H9 (cell line): ENCODE measurements around the gene ALCAM. TPM values are rescaled to one million over a fixed set of nuclear protein-coding genes. Genes with fewer than 3 reads are reported as not detected.

Source experiments
- DNase-seq: peaks from one replicate; pipeline ENCODE4 v3.0.0-alpha.2; 2017
- H2AFZ ChIP-seq: one replicate; pipeline ENCODE4 v1.6.1; 2013; ENCODE audit warnings: mild to moderate bottlenecking, low read length, control low read depth, moderate library complexity
- H2AK5ac ChIP-seq: 2 replicates; pipeline ENCODE4 v1.6.1; 2013; ENCODE audit warnings: low read length, control low read depth, mixed read lengths; ENCODE audit not compliant: insufficient read length
- H2BK120ac ChIP-seq: one replicate; pipeline ENCODE4 v1.6.1; 2013; ENCODE audit warnings: low read depth, mild to moderate bottlenecking, low read length, control low read depth, inconsistent platforms; ENCODE audit not compliant: poor library complexity, severe bottlenecking
- H2BK12ac ChIP-seq: 2 replicates; pipeline ENCODE4 v1.6.1; 2013; ENCODE audit warnings: low read length, control low read depth, mixed read lengths, low read depth; ENCODE audit not compliant: insufficient read length
- H2BK15ac ChIP-seq: 2 replicates; pipeline ENCODE4 v1.6.1; 2013; ENCODE audit warnings: low read depth, low read length, control low read depth
- H2BK20ac ChIP-seq: one replicate; pipeline ENCODE4 v1.6.1; 2013; ENCODE audit warnings: low read depth, mild to moderate bottlenecking, low read length, control low read depth, inconsistent platforms; ENCODE audit not compliant: poor library complexity, severe bottlenecking
- H2BK5ac ChIP-seq: 2 replicates; pipeline ENCODE4 v1.6.1; 2013; ENCODE audit warnings: low read length, control low read depth, mixed read lengths; ENCODE audit not compliant: insufficient read length
- H3K14ac ChIP-seq: 2 replicates; pipeline ENCODE4 v1.6.1; 2013; ENCODE audit warnings: low read length, control low read depth; ENCODE audit not compliant: insufficient read depth
- H3K18ac ChIP-seq: 2 replicates; pipeline ENCODE4 v1.6.1; 2013; ENCODE audit warnings: low read depth, mild to moderate bottlenecking, mixed read lengths, low read length, control low read depth; ENCODE audit not compliant: insufficient read length
- H3K23ac ChIP-seq: 2 replicates; pipeline ENCODE4 v1.6.1; 2013; ENCODE audit warnings: low read length, control low read depth, mixed read lengths, low read depth; ENCODE audit not compliant: insufficient read length
- H3K23me2 ChIP-seq: 2 replicates; pipeline ENCODE4 v1.6.1; 2013; ENCODE audit warnings: low read depth, mild to moderate bottlenecking, mixed read lengths, low read length, control low read depth; ENCODE audit not compliant: insufficient read length, poor library complexity, severe bottlenecking
- H3K27ac ChIP-seq: 2 replicates; pipeline ENCODE4 v1.5.1; 2013; ENCODE audit warnings: low read length, control low read depth, mixed read lengths, low read depth; ENCODE audit not compliant: insufficient read length
- H3K27me3 ChIP-seq: 2 replicates; pipeline ENCODE4 v1.6.1; 2013; ENCODE audit warnings: low read length, control low read depth, inconsistent platforms; ENCODE audit not compliant: insufficient read depth
- H3K4ac ChIP-seq: 2 replicates; pipeline ENCODE4 v1.6.1; 2013; ENCODE audit warnings: low read depth, mild to moderate bottlenecking, control low read depth, inconsistent platforms, low read length, moderate library complexity
- H3K4me1 ChIP-seq: 2 replicates; pipeline ENCODE4 v1.6.1; 2013; ENCODE audit warnings: low read length, control low read depth, inconsistent platforms; ENCODE audit not compliant: insufficient read depth
- H3K4me2 ChIP-seq: 2 replicates; pipeline ENCODE4 v1.6.1; 2013; ENCODE audit warnings: low read length, control low read depth, mixed read lengths; ENCODE audit not compliant: insufficient read length, insufficient read depth
- H3K56ac ChIP-seq: 2 replicates; pipeline ENCODE4 v1.6.1; 2013; ENCODE audit warnings: low read depth, mild to moderate bottlenecking, mixed read lengths, low read length, control low read depth; ENCODE audit not compliant: insufficient read length
- H3K79me1 ChIP-seq: 2 replicates; pipeline ENCODE4 v1.6.1; 2013; ENCODE audit warnings: low read depth, mild to moderate bottlenecking, moderate library complexity, low read length, control low read depth, inconsistent platforms; ENCODE audit not compliant: insufficient read depth, poor library complexity, severe bottlenecking
- H3K79me2 ChIP-seq: 2 replicates; pipeline ENCODE4 v1.6.1; 2013; ENCODE audit warnings: low read length, control low read depth, inconsistent platforms; ENCODE audit not compliant: insufficient read depth
- H3K9ac ChIP-seq: 2 replicates; pipeline ENCODE4 v1.6.1; 2013; ENCODE audit warnings: low read length, control low read depth, mixed read lengths; ENCODE audit not compliant: insufficient read length; ENCODE audit errors: extremely low read depth
- H3K9me3 ChIP-seq: one replicate; pipeline ENCODE4 v1.6.1; 2013; ENCODE audit warnings: low read depth, low read length, inconsistent platforms; ENCODE audit not compliant: control insufficient read depth
- H3T11ph ChIP-seq: one replicate; pipeline ENCODE4 v1.6.1; 2013; ENCODE audit warnings: mild to moderate bottlenecking, low read length, control low read depth, inconsistent platforms
- H4K20me1 ChIP-seq: one replicate; pipeline ENCODE4 v1.6.1; 2013; ENCODE audit not compliant: control insufficient read depth, insufficient read length, insufficient read depth
- H4K5ac ChIP-seq: 2 replicates; pipeline ENCODE4 v1.6.1; 2013; ENCODE audit warnings: low read depth, mild to moderate bottlenecking, mixed read lengths, low read length, control low read depth; ENCODE audit not compliant: insufficient read length
- H4K8ac ChIP-seq: replicated peaks from 2 replicates; pipeline ENCODE4 v1.6.1; 2013; ENCODE audit warnings: low read length, control low read depth, mixed read lengths, low read depth; ENCODE audit not compliant: insufficient read length
- H4K91ac ChIP-seq: 2 replicates; pipeline ENCODE4 v1.6.1; 2013; ENCODE audit warnings: low read depth, mild to moderate bottlenecking, moderate library complexity, mixed read lengths, low read length, control low read depth; ENCODE audit not compliant: insufficient read length
- H3K27ac Mint-ChIP-seq, 3 experiments: 2 replicates in 2 of 3; 3 replicates in 1 of 3; pipeline ENCODE4 v1.8.0; 2020 to 2021; ENCODE audit warnings: mixed read lengths in 3 of 3, mild to moderate bottlenecking in 1 of 3, moderate library complexity in 1 of 3
- H3K27me3 Mint-ChIP-seq: 2 replicates; pipeline ENCODE4 v1.8.0; 2021; ENCODE audit warnings: low read depth, mild to moderate bottlenecking, moderate library complexity, mixed read lengths
- H3K36me3 Mint-ChIP-seq, 3 experiments: 2 replicates in 2 of 3; 3 replicates in 1 of 3; pipeline ENCODE4 v1.8.0; 2020 to 2021; ENCODE audit warnings: low read depth in 3 of 3, mixed read lengths in 3 of 3; ENCODE audit not compliant: insufficient read depth in 1 of 3
- H3K4me1 Mint-ChIP-seq, 2 experiments: 2 replicates each; pipeline ENCODE4 v1.8.0; 2020; ENCODE audit warnings: mixed read lengths in 2 of 2
- H3K4me3 Mint-ChIP-seq, 2 experiments: 2 replicates in 1 of 2; 3 replicates in 1 of 2; pipeline ENCODE4 v1.8.0; 2020 to 2021; ENCODE audit warnings: mild to moderate bottlenecking in 2 of 2, mixed read lengths in 2 of 2, moderate library complexity in 1 of 2
- H3K9me3 Mint-ChIP-seq, 2 experiments: 2 replicates in 1 of 2; 3 replicates in 1 of 2; pipeline ENCODE4 v1.8.0; 2020; ENCODE audit warnings: mild to moderate bottlenecking in 2 of 2, mixed read lengths in 2 of 2, moderate library complexity in 1 of 2
- CTCF ChIP-seq: fragments of 200-600 bp; sonication (generic); conservative IDR thresholded peaks from 3 replicates; pipeline ENCODE4 v1.8.0; 2021; ENCODE audit warnings: antibody characterized with exemption, mild to moderate bottlenecking
- WGBS: extraction: QIAGEN DNeasy Blood & Tissue Kit; methylation state at CpG from one replicate; pipeline ENCODE4 v1.1.7; 2013; ENCODE audit warnings: missing lambda C conversion rate, low lambda C conversion rate, mixed read lengths; ENCODE audit not compliant: insufficient read length; ENCODE audit errors: extremely low coverage; 5-methylcytosine and 5-hydroxymethylcytosine counted together
- total RNA-seq: library from RNA; stranded (reverse); gene quantifications from 2 replicates; pipeline ENCODE4 v1.2.1, GENCODE V29; 2021

Gene ALCAM
- total RNA-seq, 1 experiment from 2014 or later: 43.7 TPM

- Histone ChIP-seq H3K56ac (no peak overlapping the region), H3K27me3 (no peaks in the 10 kb centered on the region), H3K14ac (no peak overlapping the region), H3K23me2 (no peaks in the 10 kb centered on the region), H3K4ac (no peak overlapping the region), H3K9me3 (no peaks in the 10 kb centered on the region), H2BK5ac (no peak overlapping the region), H4K91ac (no peak overlapping the region), H2BK20ac (no peak overlapping the region), H2BK12ac (no peak overlapping the region), H3K18ac (no peak overlapping the region), H3K4me2 (no peak overlapping the region), H4K20me1 (no peaks in the 10 kb centered on the region), H3K79me2 (0 out of 2 replicates have a peak, but pooled peaks cover 2% of the 10 kb centered on the region), H3K23ac (no peak overlapping the region), H3K27ac (no peak overlapping the region), H4K5ac (no peak overlapping the region), H4K8ac (no peak overlapping the region), H2BK15ac (no peak overlapping the region), H2BK120ac (no peak overlapping the region), H3K9ac (no peak overlapping the region), H3K79me1 (no peaks in the 10 kb centered on the region), H3K4me1 (no peaks in the 10 kb centered on the region; the same call in 1 of the 2 replicates), H3T11ph (no peak overlapping the region), H2AK5ac (no peak overlapping the region), H2AFZ (no peak overlapping the region)
- TF ChIP-seq CTCF: no peak
- Mint-ChIP-seq H3K9me3 (no peaks in the 10 kb centered on the region), H3K4me3 (no peak overlapping the region), H3K4me1 (peaks cover 2 to 3% of the 10 kb centered on the region in 2 experiments; a peak in 2 of 4 replicates), H3K27me3 (no peaks in the 10 kb centered on the region), H3K27ac (no peak overlapping the region), H3K36me3 (no peaks in the 10 kb centered on the region)
- no CpG with 5 or more reads among the region's 1 CpG for WGBS
- DNase-seq: no peak
Observed at GRCh38 chr3:105413343-105413887, 46.7 kb downstream of the ALCAM start.
